PC-3 (cell line): ENCODE results near the gene ANKRD27. TPM values are rescaled to one million over a fixed set of nuclear protein-coding genes. Genes with fewer than 3 reads are reported as not detected.
"Not testable (repeated sequence)": the region's sequence is repeated elsewhere in the genome, so short reads cannot be mapped to it uniquely, and the experiment has no call there.

Experiments used
- ATAC-seq: fragments of 200-7000 bp; cut with Tn5 transposase; 2 replicates; pipeline ENCODE4 v1.9.1; 2020; ENCODE audit warnings: mild to moderate bottlenecking, moderate library complexity
- BruUV-seq: library from RNA; stranded (reverse); fragments of 400-500 nt; replicated peaks from 2 replicates; lab custom pipeline; 2021; lab: Mats Ljungman, UMichigan
- CTCF ChIA-PET: fragments of 300-600 bp; sonication (Branson Sonifier 250); formaldehyde crosslinking; loops from one replicate; lab custom pipeline; 2022; ENCODE audit warnings: antibody characterized with exemption; lab: Charles Lee
- POLR2A ChIA-PET: fragments of 300-600 bp; sonication (Branson Sonifier 250); formaldehyde crosslinking; loops from one replicate; lab custom pipeline; 2022; ENCODE audit warnings: antibody characterized with exemption; ENCODE audit not compliant: unreplicated experiment; lab: Charles Lee
- DNase-seq: peaks from one replicate; pipeline ENCODE4 v3.0.0-alpha.2; 2015
- H2AFZ ChIP-seq: fragments of 300-600 bp; sonication (generic); 2 replicates; pipeline ENCODE4 v1.6.0; 2016; ENCODE audit warnings: antibody characterized with exemption, low read length
- H3F3A ChIP-seq: fragments of 300-600 bp; sonication (generic); one replicate; pipeline ENCODE4 v1.6.0; 2017; ENCODE audit warnings: antibody characterized with exemption, low read length, control low read depth, mild to moderate bottlenecking; ENCODE audit not compliant: unreplicated experiment
- H3K27ac ChIP-seq: fragments of 300-600 bp; sonication (generic); 2 replicates; pipeline ENCODE4 v1.5.1; 2016; ENCODE audit warnings: mild to moderate bottlenecking, low read length
- H3K27me3 ChIP-seq: fragments of 300-600 bp; sonication (generic); 2 replicates; pipeline ENCODE4 v1.6.1; 2016; ENCODE audit warnings: low read length, mixed read lengths
- H3K36me3 ChIP-seq: fragments of 300-600 bp; sonication (generic); 2 replicates; pipeline ENCODE4 v1.6.1; 2016; ENCODE audit warnings: low read depth, mixed run types, low read length, mixed read lengths
- H3K4me1 ChIP-seq: fragments of 300-600 bp; sonication (generic); 2 replicates; pipeline ENCODE4 v1.5.1; 2016; ENCODE audit warnings: low read length; ENCODE audit not compliant: insufficient read depth
- H3K4me2 ChIP-seq: fragments of 300-600 bp; sonication (generic); 2 replicates; pipeline ENCODE4 v1.6.0; 2016; ENCODE audit warnings: low read length
- H3K4me3 ChIP-seq: fragments of 300-600 bp; sonication (generic); 2 replicates; pipeline ENCODE4 v1.5.1; 2016; ENCODE audit warnings: mild to moderate bottlenecking, low read length, mixed read lengths
- H3K79me2 ChIP-seq: fragments of 300-600 bp; sonication (generic); 2 replicates; pipeline ENCODE4 v1.6.1; 2017; ENCODE audit warnings: low read length, mixed read lengths
- H3K9ac ChIP-seq: fragments of 300-600 bp; sonication (generic); 2 replicates; pipeline ENCODE4 v1.6.0; 2016; ENCODE audit warnings: mild to moderate bottlenecking, low read length
- H3K9me2 ChIP-seq: fragments of 300-600 bp; sonication (generic); replicated peaks from 2 replicates; pipeline ENCODE4 v1.6.1; 2016; ENCODE audit warnings: mixed run types, low read length, mixed read lengths
- H3K9me3 ChIP-seq: fragments of 300-600 bp; sonication (generic); 2 replicates; pipeline ENCODE4 v1.6.1; 2016; ENCODE audit warnings: low read length, mixed read lengths
- H4K20me1 ChIP-seq: fragments of 300-600 bp; sonication (generic); 2 replicates; pipeline ENCODE4 v1.6.1; 2016; ENCODE audit warnings: low read length, mixed read lengths
- CTCF ChIP-seq: fragments of 300-600 bp; sonication (generic); conservative IDR thresholded peaks from 2 replicates; pipeline ENCODE4 v1.5.1; 2017; ENCODE audit warnings: antibody characterized with exemption, low read depth, mild to moderate bottlenecking, low read length
- EZH2 ChIP-seq: fragments of 300-600 bp; sonication (generic); IDR thresholded peaks from one replicate; pipeline ENCODE4 v1.6.1; 2017; ENCODE audit warnings: antibody characterized with exemption, mild to moderate bottlenecking, low read length; ENCODE audit not compliant: unreplicated experiment
- EZH2phosphoT487 ChIP-seq: fragments of 300-600 bp; sonication (generic); IDR thresholded peaks from 2 replicates; pipeline ENCODE4 v1.6.1; 2018; ENCODE audit warnings: mild to moderate bottlenecking, antibody characterized with exemption, low read length, borderline replicate concordance
- intact Hi-C: fragments of 100-400 bp; cut with micrococcal nuclease; formaldehyde crosslinking; loops from 2 replicates; pipeline ENCODE4 v1.9.0; 2023
- total RNA-seq: library from RNA; depleted of rRNA; stranded (reverse); fragments of >200 nt; gene quantifications from 2 replicates; pipeline ENCODE4 v1.2.3, GENCODE V29; 2014

The ANKRD27 gene
- total RNA-seq, 1 experiment from 2014 or later: 14.3 TPM

- no peak overlapping the region for H3K4me3 ChIP-seq
- peaks cover 6% of the 10 kb centered on the region for H3K79me2 ChIP-seq
- intact Hi-C loops: no loop called here
- H3K4me1 ChIP-seq: no peaks in the 10 kb centered on the region
- no peak overlapping the region for H2AFZ ChIP-seq
- H3F3A ChIP-seq: no peaks in the 10 kb centered on the region
- no peaks in the 10 kb centered on the region for H4K20me1 ChIP-seq
- H3K9ac ChIP-seq: no peak overlapping the region
- H3K27me3 ChIP-seq: no peaks in the 10 kb centered on the region
- CTCF ChIA-PET: no interaction called here
- TF ChIP-seq CTCF (no peak), EZH2phosphoT487 (no peak), EZH2 (no peak)
- ATAC-seq: no peak
- H3K4me2 ChIP-seq: no peak overlapping the region
- no TSS peak for BruUV-seq
- H3K9me2 ChIP-seq: no peaks in the 10 kb centered on the region
- no peak overlapping the region for H3K27ac ChIP-seq
- no peaks in the 10 kb centered on the region for H3K36me3 ChIP-seq
- no peak for DNase-seq
- no peaks in the 10 kb centered on the region for H3K9me3 ChIP-seq
- POLR2A ChIA-PET: no interaction called here
Measured at GRCh38 chr19:32576790-32577189, 98.2 kb downstream of the ANKRD27 start.

- intact Hi-C loops: no loop called here
- ChIA-PET CTCF (no interaction called here), POLR2A (no interaction called here)
- BruUV-seq: no TSS peak
- H3K27ac ChIP-seq: no peak overlapping the region
- no peaks in the 10 kb centered on the region for H3K27me3 ChIP-seq
- H3K4me2 ChIP-seq: no peak overlapping the region
- no peak overlapping the region for H2AFZ ChIP-seq
- H3K4me1 ChIP-seq: no peaks in the 10 kb centered on the region
- DNase-seq (no peak), ATAC-seq (no peak)
- TF ChIP-seq CTCF (no peak), EZH2phosphoT487 (no peak), EZH2 (no peak)
- H3K36me3 ChIP-seq: no peaks in the 10 kb centered on the region
- H3K4me3 ChIP-seq: no peak overlapping the region
- H3K79me2 ChIP-seq: no peaks in the 10 kb centered on the region
- no peaks in the 10 kb centered on the region for H3F3A ChIP-seq
- H3K9ac ChIP-seq: no peak overlapping the region
- no peaks in the 10 kb centered on the region for H3K9me3 ChIP-seq
- H3K9me2 ChIP-seq: no peaks in the 10 kb centered on the region
- no peaks in the 10 kb centered on the region for H4K20me1 ChIP-seq
Measured at GRCh38 chr19:32573492-32573794, 101.5 kb downstream of the ANKRD27 start.

- ATAC-seq, H3K4me2 ChIP-seq, H3K9me3 ChIP-seq, H3K4me1 ChIP-seq, H3K79me2 ChIP-seq, CTCF ChIA-PET, H2AFZ ChIP-seq, H3K9me2 ChIP-seq, BruUV-seq, H3K9ac ChIP-seq, H3F3A ChIP-seq, H4K20me1 ChIP-seq, H3K27ac ChIP-seq, H3K36me3 ChIP-seq, H3K27me3 ChIP-seq, POLR2A ChIA-PET, DNase-seq, intact Hi-C loops, H3K4me3 ChIP-seq: not testable (repeated sequence)
Measured at GRCh38 chr19:32572700-32573491, 102.1 kb downstream of the ANKRD27 start.

GRCh38 chr19:32571471-32572075 is 103.4 kb downstream of the ANKRD27 start:
- POLR2A ChIA-PET, H3F3A ChIP-seq, H3K27ac ChIP-seq, intact Hi-C loops, H4K20me1 ChIP-seq, H3K9me2 ChIP-seq, H3K9ac ChIP-seq, H2AFZ ChIP-seq, H3K9me3 ChIP-seq, BruUV-seq, H3K4me3 ChIP-seq, ATAC-seq, H3K36me3 ChIP-seq, H3K27me3 ChIP-seq, CTCF ChIA-PET, H3K4me2 ChIP-seq, H3K4me1 ChIP-seq, DNase-seq, H3K79me2 ChIP-seq: not testable (repeated sequence)
